ENCODE measurements around the gene ATF6.

DNA sequence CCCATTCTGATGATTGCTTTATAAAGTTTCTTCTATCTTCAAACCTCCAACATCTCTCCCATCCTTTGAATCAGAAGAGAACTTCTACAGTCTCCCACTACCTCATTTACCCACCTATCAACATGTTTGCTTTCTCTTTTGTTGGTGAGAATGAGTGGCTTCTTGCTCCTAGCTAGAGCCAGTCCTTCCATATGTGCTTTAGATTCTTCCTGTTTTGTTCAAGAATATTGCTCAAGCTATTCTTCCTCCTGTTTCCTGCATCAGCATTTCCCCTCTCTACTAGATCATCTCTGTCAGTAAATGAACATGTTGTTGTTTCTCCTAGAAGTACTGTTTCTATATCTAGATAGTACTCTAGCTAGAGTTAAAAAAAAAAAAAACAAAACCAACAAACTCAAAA is 6.3 kb downstream of the ATF6 start:
- TF ChIP-seq POLR2A (IDR thresholded peaks at IDR 0.05; ENCODE audit: low read depth, low read length) (no peak), MXI1 (IDR thresholded peaks at IDR 0.05; ENCODE audit: borderline replicate concordance, low read depth, low read length) (no peak), RCOR1 (IDR thresholded peaks at IDR 0.05; ENCODE audit: insufficient replicate concordance, low read length) (no peak), RAD21 (IDR thresholded peaks at IDR 0.05; ENCODE audit: low read length) (no peak)
- TF ChIP-seq, protein P1, sequence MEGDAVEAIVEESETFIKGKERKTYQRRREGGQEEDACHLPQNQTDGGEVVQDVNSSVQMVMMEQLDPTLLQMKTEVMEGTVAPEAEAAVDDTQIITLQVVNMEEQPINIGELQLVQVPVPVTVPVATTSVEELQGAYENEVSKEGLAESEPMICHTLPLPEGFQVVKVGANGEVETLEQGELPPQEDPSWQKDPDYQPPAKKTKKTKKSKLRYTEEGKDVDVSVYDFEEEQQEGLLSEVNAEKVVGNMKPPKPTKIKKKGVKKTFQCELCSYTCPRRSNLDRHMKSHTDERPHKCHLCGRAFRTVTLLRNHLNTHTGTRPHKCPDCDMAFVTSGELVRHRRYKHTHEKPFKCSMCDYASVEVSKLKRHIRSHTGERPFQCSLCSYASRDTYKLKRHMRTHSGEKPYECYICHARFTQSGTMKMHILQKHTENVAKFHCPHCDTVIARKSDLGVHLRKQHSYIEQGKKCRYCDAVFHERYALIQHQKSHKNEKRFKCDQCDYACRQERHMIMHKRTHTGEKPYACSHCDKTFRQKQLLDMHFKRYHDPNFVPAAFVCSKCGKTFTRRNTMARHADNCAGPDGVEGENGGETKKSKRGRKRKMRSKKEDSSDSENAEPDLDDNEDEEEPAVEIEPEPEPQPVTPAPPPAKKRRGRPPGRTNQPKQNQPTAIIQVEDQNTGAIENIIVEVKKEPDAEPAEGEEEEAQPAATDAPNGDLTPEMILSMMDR (conservative IDR thresholded peaks at IDR 0.05; ENCODE audit: low read depth, low read length), result no peak
